NCI-H82 treated with DMSO at 0.1 percent for 48 hours (cell line): ENCODE data around the gene THUMPD2.
"Not testable (repeated sequence)": the region's sequence is repeated elsewhere in the genome, so short reads cannot be mapped to it uniquely, and the experiment has no call there.

Experiments used
- DNase-seq: peaks from one replicate; lab custom pipeline; 2025; ENCODE audit not compliant: unreplicated experiment; lab: John Stamatoyannopoulos, UW

Gene THUMPD2

GRCh38 chr2:39757156-39757555 is 21.9 kb downstream of the THUMPD2 start:
- no peak for DNase-seq

DNA sequence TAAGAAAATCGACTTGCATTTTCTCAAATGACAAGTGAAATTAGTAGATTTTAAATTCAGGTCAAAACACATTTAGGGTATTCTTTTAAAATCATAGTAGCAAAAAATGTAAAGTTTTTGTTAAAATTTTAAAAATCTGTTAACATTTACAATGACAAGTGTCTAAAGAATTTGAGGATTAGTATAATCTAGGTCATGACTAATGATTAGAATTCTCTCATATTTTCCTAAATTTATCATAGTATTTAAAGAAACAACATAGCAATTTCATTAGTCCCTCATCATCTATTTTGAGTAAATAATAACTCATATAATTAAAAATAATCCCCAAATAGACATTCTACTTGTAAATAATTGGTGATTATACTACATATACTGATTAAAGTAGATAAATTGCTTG is 23.6 kb downstream of the THUMPD2 start:
- no peak for DNase-seq

DNA sequence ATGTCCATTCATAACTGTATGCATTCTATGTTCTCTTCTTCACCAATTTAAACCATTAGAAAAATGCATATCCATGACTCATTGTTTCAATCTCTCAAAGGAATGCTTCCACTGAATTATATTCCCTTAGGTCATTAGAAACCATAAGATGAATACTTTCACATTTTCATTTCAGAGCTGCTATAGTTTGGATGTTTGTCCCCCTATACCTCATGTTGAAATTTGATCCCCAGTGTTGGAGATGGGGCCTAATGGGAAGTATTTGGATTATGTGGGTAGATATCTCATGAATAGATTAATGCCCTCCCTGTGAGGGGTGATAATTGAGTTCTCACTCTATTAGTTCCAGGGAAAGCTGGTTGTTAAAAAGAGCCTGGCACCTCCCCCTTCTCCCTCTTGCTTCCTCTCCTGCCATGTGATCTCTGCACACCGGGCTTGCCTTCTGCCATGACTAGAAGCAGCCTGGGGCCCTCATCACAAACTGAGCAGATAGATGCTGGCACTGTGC is 35.7 kb downstream of the THUMPD2 start:
- peak; percentile 51 for DNase-seq

DNA sequence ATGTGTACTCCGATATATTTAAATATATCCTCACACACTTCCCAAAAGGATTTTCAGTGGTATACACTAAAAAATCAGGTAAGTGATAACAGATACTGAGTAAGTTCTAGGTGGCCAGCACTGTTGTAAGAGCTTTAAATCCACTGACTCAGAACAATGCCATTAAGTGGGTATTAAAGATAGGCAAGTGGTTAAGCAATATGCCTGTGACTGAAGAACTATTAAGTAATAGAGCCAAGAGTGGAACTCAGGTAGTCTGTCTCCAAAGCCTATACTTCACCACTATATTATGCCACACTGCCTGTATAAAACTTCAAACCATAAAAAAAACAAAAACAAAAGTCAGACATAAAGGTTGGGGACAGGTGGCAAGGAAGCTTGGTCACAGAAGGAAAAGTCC is 37.2 kb downstream of the THUMPD2 start:
- peak; percentile 16 for DNase-seq

DNA sequence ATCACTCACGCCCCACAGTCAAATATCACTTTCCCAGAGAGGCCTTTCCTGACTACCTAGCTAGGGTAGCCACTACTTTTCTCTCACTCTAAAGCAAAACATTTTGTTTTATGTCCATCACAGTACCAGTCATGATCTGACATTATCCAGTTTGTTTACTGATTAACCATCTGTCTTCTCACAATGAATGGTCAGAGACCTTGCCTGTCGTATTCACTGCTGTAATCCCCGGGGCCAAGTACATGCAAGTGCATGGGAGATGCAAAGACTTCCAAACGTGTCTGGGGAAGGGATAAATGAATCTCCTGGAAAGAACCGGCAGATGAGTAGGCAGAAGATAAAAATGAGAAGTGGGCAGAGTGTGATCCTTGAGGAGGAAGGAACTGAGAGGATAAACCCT is 39.7 kb downstream of the THUMPD2 start:
- peak; percentile 67 for DNase-seq

DNA sequence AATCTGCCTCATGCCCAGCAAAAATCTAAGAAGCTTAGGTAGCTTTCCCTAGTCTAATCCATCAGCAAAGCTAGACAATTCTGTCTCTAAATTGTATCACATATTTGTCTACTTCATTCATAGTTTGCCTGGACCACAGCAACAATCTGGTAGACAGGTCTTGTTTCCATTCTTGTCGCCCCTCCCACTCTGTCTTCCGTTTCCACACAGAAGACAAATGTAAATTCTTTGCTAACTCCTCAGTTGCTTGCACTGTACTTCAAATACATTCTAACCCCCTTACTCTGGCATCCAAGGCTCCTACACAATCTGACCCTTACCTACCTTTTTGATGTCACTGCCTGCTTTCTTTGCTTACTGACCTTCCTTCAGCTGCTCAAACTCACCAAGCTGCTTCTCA is 40.1 kb downstream of the THUMPD2 start:
- DNase-seq, result no peak

DNA sequence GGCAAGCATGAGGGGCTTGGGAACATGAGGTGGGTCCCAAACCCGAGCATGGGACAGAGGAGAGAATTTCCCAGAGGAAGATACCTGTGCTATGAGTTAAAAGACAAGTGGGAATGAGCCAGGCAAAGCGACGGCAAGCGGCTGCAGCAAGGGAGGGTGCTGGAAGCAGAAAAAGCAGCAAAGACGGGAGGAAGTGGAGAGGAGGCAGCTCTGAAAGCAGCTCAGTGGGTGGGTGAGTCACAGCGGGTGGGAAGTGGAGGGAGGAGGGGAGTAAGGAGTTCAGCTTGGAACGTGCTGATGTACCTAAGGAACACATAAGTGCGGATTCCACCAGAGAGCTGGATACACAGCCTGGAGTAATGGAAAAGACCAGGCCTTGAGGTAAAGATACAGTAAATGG is 41.4 kb downstream of the THUMPD2 start:
- DNase-seq, result no peak

- no peak for DNase-seq
Measured at GRCh38 chr2:39736640-39737039, 42.4 kb downstream of the THUMPD2 start.

DNA sequence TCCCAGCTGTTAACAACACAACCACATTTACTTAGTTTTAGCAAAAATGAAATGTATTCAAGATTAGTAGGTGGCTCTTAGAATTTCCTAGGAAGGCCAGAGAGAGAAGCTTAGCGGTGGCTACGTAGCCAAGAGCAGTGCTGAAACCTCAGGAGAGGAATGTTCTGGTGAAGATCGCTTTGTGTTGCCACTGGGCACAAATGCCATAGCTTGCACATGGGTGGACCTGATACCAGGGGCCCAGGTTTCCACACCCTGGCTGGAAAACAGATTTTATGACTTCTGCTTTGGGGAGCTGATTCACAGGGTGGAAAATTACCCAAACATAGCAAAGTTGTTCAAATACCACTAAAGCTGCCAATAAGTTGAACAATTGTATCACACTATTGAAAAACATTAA is 43.4 kb downstream of the THUMPD2 start:
- DNase-seq, result no peak

- DNase-seq, result no peak
Measured at GRCh38 chr2:39734445-39734844, 44.6 kb downstream of the THUMPD2 start.

- no peak for DNase-seq
Measured at GRCh38 chr2:39733070-39733674, 45.9 kb downstream of the THUMPD2 start.

DNA sequence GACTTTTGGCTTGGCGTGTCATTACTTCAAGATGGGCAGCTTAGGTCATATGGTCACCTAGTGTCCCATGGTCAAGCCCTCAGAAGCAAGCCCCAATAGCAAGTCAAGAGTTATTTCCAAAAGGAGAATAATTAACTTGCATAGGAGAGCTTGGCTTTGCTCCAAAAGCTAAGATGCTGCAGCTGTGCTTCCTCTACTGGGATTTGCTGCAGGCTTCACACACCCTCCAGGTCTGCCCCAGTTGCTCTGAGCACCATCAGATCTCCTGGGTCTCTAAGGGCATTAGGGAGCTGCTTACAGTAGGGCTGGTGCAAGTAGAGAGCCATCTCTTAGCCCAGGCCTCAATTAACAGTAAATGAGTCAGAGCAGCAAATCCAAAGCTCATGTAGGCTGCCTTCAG is 46.6 kb downstream of the THUMPD2 start:
- no peak for DNase-seq

- DNase-seq, result no peak
Measured at GRCh38 chr2:39731546-39731945, 47.5 kb downstream of the THUMPD2 start.

- no peak for DNase-seq
Measured at GRCh38 chr2:39730685-39731302, 48.3 kb downstream of the THUMPD2 start.

DNA sequence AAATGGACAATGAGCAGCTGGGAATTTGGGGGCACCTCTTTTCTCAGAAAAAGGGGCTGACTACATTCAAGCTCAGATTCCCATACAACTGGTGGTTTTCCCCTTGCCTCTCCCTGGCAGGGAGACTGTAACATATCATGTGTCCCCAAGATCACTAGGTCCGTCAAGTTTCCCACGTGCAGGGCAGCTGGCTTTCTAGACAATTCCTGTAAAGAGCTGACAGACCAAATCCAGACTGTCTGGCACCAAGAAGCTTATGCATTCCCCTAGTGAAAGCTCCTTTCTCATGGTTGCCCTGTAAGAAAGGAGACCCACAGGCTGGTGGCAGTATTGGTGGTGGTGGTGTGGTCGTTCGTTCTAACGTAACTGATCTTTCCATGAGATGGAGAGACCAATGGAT is 48.8 kb downstream of the THUMPD2 start:
- no peak for DNase-seq

DNA sequence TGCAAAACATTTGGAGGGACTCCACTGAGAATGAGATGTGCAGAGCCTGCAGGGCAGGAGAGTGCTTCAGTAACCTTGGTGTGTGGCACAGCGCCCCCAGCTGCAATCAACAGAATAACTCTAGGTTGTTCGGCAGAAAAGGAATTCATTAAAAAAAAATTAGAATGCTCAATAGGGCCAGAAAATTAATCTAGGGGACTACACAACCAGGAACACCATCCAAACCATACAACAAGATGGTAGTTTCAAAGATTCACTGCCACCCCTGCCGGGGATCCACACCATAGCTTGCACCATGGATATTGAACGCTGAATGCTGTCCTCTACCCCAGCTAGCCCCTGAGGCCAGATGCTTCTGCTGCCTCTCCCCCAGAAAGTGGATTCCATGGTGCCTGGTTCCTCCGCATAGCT is 50.1 kb downstream of the THUMPD2 start:
- DNase-seq, result no peak

- not testable (repeated sequence) for DNase-seq
Measured at GRCh38 chr2:39728085-39728484, 51.0 kb downstream of the THUMPD2 start.

DNA sequence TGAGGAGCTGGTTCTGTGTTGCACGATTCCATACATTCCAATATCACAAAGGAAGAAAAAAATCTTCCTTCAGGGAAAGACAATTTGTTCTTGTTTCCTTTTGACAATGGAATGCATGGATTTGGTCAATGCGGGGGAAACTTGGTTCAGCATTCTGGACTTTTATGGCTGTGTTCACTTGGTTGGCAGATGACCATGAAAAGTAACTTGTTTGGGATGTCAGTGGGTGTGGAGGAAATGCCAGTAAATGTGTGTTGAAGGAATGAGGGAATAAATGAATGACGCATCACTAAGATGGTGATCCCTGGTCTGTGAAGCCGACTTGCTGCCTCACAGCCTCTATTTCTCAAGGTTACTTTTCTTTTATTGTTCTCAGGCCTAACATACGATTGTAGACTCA is 53.7 kb downstream of the THUMPD2 start:
- no peak for DNase-seq

GRCh38 chr2:39724828-39725144 is 54.3 kb downstream of the THUMPD2 start:
- no peak for DNase-seq

DNA sequence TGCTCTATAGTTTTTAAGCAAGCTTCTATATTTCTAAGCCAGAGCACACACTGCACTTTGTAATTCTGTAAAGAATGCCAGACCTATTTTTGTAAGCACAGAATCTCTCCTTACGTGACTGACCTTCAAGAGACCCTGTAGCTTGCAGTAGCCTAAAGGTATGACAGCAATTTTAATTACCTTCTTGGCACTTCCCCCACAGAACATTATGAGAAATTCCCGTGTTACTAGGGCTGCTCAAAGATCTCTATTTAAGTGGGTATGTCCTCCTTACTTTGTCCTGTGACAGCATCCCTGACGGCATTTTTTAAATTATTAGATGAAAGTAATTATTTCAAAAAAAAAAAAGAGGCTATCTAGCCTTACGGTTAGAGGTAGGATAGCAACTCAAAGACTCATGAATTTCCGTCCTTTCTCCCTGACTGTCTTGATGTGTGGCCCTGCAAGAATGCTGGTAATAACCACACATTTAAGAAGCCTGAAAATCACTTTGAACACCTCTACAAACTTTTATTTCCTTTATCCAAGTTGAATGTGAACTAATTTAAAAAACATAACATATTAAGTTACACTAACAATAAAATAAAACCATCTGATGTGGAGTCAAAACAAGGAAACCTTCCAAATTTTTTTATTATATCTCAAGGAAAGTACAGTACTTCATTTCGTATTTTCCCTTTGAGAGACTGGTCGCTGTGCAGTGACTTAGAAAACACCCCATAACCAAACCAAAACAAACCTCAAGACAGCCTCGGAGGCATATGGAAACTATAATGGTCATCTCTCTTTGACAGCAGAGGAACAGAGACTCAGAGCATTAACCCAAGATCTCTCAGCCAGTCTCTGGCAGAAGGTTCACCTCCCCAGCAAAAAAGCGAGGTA is 54.9 kb downstream of the THUMPD2 start:
- no peak for DNase-seq

- no peak for DNase-seq
Measured at GRCh38 chr2:39723497-39723896, 55.6 kb downstream of the THUMPD2 start.

DNA sequence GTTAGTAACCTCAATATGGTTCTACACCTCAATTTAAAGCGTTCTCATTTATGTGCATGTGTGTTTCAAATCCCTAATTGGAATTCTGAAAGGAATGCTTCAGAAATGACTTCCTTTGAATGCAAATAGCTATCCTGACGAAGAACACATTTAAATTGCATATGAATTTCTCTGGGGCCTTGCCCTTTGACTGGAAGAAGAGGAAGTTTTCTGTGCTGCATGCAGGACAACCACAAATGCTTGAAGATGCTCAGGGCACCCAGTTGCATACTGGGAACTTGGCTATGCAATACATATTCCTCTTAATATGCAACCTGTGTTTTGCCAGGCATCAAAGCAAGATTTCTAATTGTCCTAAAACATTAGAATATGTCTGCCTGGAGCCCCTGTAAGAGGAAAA is 58.1 kb downstream of the THUMPD2 start:
- DNase-seq, result no peak
